H9 (cell line): ENCODE data around the gene RAP1GAP. TPM values are rescaled to one million over a fixed set of nuclear protein-coding genes. Genes with fewer than 3 reads are reported as not detected.

Experiments
- DNase-seq: peaks from one replicate; pipeline ENCODE4 v3.0.0-alpha.2; 2017
- H2AFZ ChIP-seq: one replicate; pipeline ENCODE4 v1.6.1; 2013; ENCODE audit warnings: mild to moderate bottlenecking, low read length, control low read depth, moderate library complexity
- H2AK5ac ChIP-seq: 2 replicates; pipeline ENCODE4 v1.6.1; 2013; ENCODE audit warnings: low read length, control low read depth, mixed read lengths; ENCODE audit not compliant: insufficient read length
- H2BK120ac ChIP-seq: one replicate; pipeline ENCODE4 v1.6.1; 2013; ENCODE audit warnings: low read depth, mild to moderate bottlenecking, low read length, control low read depth, inconsistent platforms; ENCODE audit not compliant: poor library complexity, severe bottlenecking
- H2BK12ac ChIP-seq: 2 replicates; pipeline ENCODE4 v1.6.1; 2013; ENCODE audit warnings: low read length, control low read depth, mixed read lengths, low read depth; ENCODE audit not compliant: insufficient read length
- H2BK15ac ChIP-seq: 2 replicates; pipeline ENCODE4 v1.6.1; 2013; ENCODE audit warnings: low read depth, low read length, control low read depth
- H2BK20ac ChIP-seq: one replicate; pipeline ENCODE4 v1.6.1; 2013; ENCODE audit warnings: low read depth, mild to moderate bottlenecking, low read length, control low read depth, inconsistent platforms; ENCODE audit not compliant: poor library complexity, severe bottlenecking
- H2BK5ac ChIP-seq: 2 replicates; pipeline ENCODE4 v1.6.1; 2013; ENCODE audit warnings: low read length, control low read depth, mixed read lengths; ENCODE audit not compliant: insufficient read length
- H3K14ac ChIP-seq: 2 replicates; pipeline ENCODE4 v1.6.1; 2013; ENCODE audit warnings: low read length, control low read depth; ENCODE audit not compliant: insufficient read depth
- H3K18ac ChIP-seq: 2 replicates; pipeline ENCODE4 v1.6.1; 2013; ENCODE audit warnings: low read depth, mild to moderate bottlenecking, mixed read lengths, low read length, control low read depth; ENCODE audit not compliant: insufficient read length
- H3K23ac ChIP-seq: 2 replicates; pipeline ENCODE4 v1.6.1; 2013; ENCODE audit warnings: low read length, control low read depth, mixed read lengths, low read depth; ENCODE audit not compliant: insufficient read length
- H3K23me2 ChIP-seq: 2 replicates; pipeline ENCODE4 v1.6.1; 2013; ENCODE audit warnings: low read depth, mild to moderate bottlenecking, mixed read lengths, low read length, control low read depth; ENCODE audit not compliant: insufficient read length, poor library complexity, severe bottlenecking
- H3K27ac ChIP-seq: 2 replicates; pipeline ENCODE4 v1.5.1; 2013; ENCODE audit warnings: low read length, control low read depth, mixed read lengths, low read depth; ENCODE audit not compliant: insufficient read length
- H3K27me3 ChIP-seq: 2 replicates; pipeline ENCODE4 v1.6.1; 2013; ENCODE audit warnings: low read length, control low read depth, inconsistent platforms; ENCODE audit not compliant: insufficient read depth
- H3K4ac ChIP-seq: 2 replicates; pipeline ENCODE4 v1.6.1; 2013; ENCODE audit warnings: low read depth, mild to moderate bottlenecking, control low read depth, inconsistent platforms, low read length, moderate library complexity
- H3K4me1 ChIP-seq: 2 replicates; pipeline ENCODE4 v1.6.1; 2013; ENCODE audit warnings: low read length, control low read depth, inconsistent platforms; ENCODE audit not compliant: insufficient read depth
- H3K4me2 ChIP-seq: 2 replicates; pipeline ENCODE4 v1.6.1; 2013; ENCODE audit warnings: low read length, control low read depth, mixed read lengths; ENCODE audit not compliant: insufficient read length, insufficient read depth
- H3K56ac ChIP-seq: 2 replicates; pipeline ENCODE4 v1.6.1; 2013; ENCODE audit warnings: low read depth, mild to moderate bottlenecking, mixed read lengths, low read length, control low read depth; ENCODE audit not compliant: insufficient read length
- H3K79me1 ChIP-seq: 2 replicates; pipeline ENCODE4 v1.6.1; 2013; ENCODE audit warnings: low read depth, mild to moderate bottlenecking, moderate library complexity, low read length, control low read depth, inconsistent platforms; ENCODE audit not compliant: insufficient read depth, poor library complexity, severe bottlenecking
- H3K79me2 ChIP-seq: 2 replicates; pipeline ENCODE4 v1.6.1; 2013; ENCODE audit warnings: low read length, control low read depth, inconsistent platforms; ENCODE audit not compliant: insufficient read depth
- H3K9ac ChIP-seq: 2 replicates; pipeline ENCODE4 v1.6.1; 2013; ENCODE audit warnings: low read length, control low read depth, mixed read lengths; ENCODE audit not compliant: insufficient read length; ENCODE audit errors: extremely low read depth
- H3K9me3 ChIP-seq: one replicate; pipeline ENCODE4 v1.6.1; 2013; ENCODE audit warnings: low read depth, low read length, inconsistent platforms; ENCODE audit not compliant: control insufficient read depth
- H3T11ph ChIP-seq: one replicate; pipeline ENCODE4 v1.6.1; 2013; ENCODE audit warnings: mild to moderate bottlenecking, low read length, control low read depth, inconsistent platforms
- H4K20me1 ChIP-seq: one replicate; pipeline ENCODE4 v1.6.1; 2013; ENCODE audit not compliant: control insufficient read depth, insufficient read length, insufficient read depth
- H4K5ac ChIP-seq: 2 replicates; pipeline ENCODE4 v1.6.1; 2013; ENCODE audit warnings: low read depth, mild to moderate bottlenecking, mixed read lengths, low read length, control low read depth; ENCODE audit not compliant: insufficient read length
- H4K8ac ChIP-seq: replicated peaks from 2 replicates; pipeline ENCODE4 v1.6.1; 2013; ENCODE audit warnings: low read length, control low read depth, mixed read lengths, low read depth; ENCODE audit not compliant: insufficient read length
- H4K91ac ChIP-seq: 2 replicates; pipeline ENCODE4 v1.6.1; 2013; ENCODE audit warnings: low read depth, mild to moderate bottlenecking, moderate library complexity, mixed read lengths, low read length, control low read depth; ENCODE audit not compliant: insufficient read length
- H3K27ac Mint-ChIP-seq, 3 experiments: 2 replicates in 2 of 3; 3 replicates in 1 of 3; pipeline ENCODE4 v1.8.0; 2020 to 2021; ENCODE audit warnings: mixed read lengths in 3 of 3, mild to moderate bottlenecking in 1 of 3, moderate library complexity in 1 of 3
- H3K27me3 Mint-ChIP-seq: 2 replicates; pipeline ENCODE4 v1.8.0; 2021; ENCODE audit warnings: low read depth, mild to moderate bottlenecking, moderate library complexity, mixed read lengths
- H3K36me3 Mint-ChIP-seq, 3 experiments: 2 replicates in 2 of 3; 3 replicates in 1 of 3; pipeline ENCODE4 v1.8.0; 2020 to 2021; ENCODE audit warnings: low read depth in 3 of 3, mixed read lengths in 3 of 3; ENCODE audit not compliant: insufficient read depth in 1 of 3
- H3K4me1 Mint-ChIP-seq, 2 experiments: 2 replicates each; pipeline ENCODE4 v1.8.0; 2020; ENCODE audit warnings: mixed read lengths in 2 of 2
- H3K4me3 Mint-ChIP-seq, 2 experiments: 2 replicates in 1 of 2; 3 replicates in 1 of 2; pipeline ENCODE4 v1.8.0; 2020 to 2021; ENCODE audit warnings: mild to moderate bottlenecking in 2 of 2, mixed read lengths in 2 of 2, moderate library complexity in 1 of 2
- H3K9me3 Mint-ChIP-seq, 2 experiments: 2 replicates in 1 of 2; 3 replicates in 1 of 2; pipeline ENCODE4 v1.8.0; 2020; ENCODE audit warnings: mild to moderate bottlenecking in 2 of 2, mixed read lengths in 2 of 2, moderate library complexity in 1 of 2
- CTCF ChIP-seq: fragments of 200-600 bp; sonication (generic); conservative IDR thresholded peaks from 3 replicates; pipeline ENCODE4 v1.8.0; 2021; ENCODE audit warnings: antibody characterized with exemption, mild to moderate bottlenecking
- WGBS: extraction: QIAGEN DNeasy Blood & Tissue Kit; methylation state at CpG from one replicate; pipeline ENCODE4 v1.1.7; 2013; ENCODE audit warnings: missing lambda C conversion rate, low lambda C conversion rate, mixed read lengths; ENCODE audit not compliant: insufficient read length; ENCODE audit errors: extremely low coverage; 5-methylcytosine and 5-hydroxymethylcytosine counted together
- total RNA-seq: library from RNA; stranded (reverse); gene quantifications from 2 replicates; pipeline ENCODE4 v1.2.1, GENCODE V29; 2021

RAP1GAP gene
- total RNA-seq, 1 experiment from 2014 or later, result 7.9 TPM

- Histone ChIP-seq H3K79me1 (no peaks in the 10 kb centered on the region), H2BK12ac (no peak overlapping the region), H3K14ac (no peak overlapping the region), H4K5ac (no peak overlapping the region), H2AFZ (no peak overlapping the region), H3K4me2 (no peak overlapping the region), H3K56ac (no peak overlapping the region), H3K4ac (no peak overlapping the region), H3K9ac (no peak overlapping the region), H2AK5ac (no peak overlapping the region), H2BK120ac (no peak overlapping the region), H3K27me3 (no peaks in the 10 kb centered on the region), H3K4me1 (peaks cover 2% of the 10 kb centered on the region; the same call in 1 of the 2 replicates), H2BK15ac (no peak overlapping the region), H3K23ac (no peak overlapping the region), H2BK20ac (no peak overlapping the region), H2BK5ac (no peak overlapping the region), H3K27ac (no peak overlapping the region), H4K91ac (no peak overlapping the region), H3K79me2 (no peaks in the 10 kb centered on the region), H4K8ac (no peak overlapping the region), H3K9me3 (no peaks in the 10 kb centered on the region), H3T11ph (no peak overlapping the region), H3K18ac (no peak overlapping the region), H4K20me1 (no peaks in the 10 kb centered on the region), H3K23me2 (no peaks in the 10 kb centered on the region)
- WGBS, result no CpG with 5 or more reads among the region's 5 CpGs
- no peak for DNase-seq
- H3K4me1 Mint-ChIP-seq, result peaks cover 22 to 30% of the 10 kb centered on the region in 2 experiments
- H3K36me3 Mint-ChIP-seq, result peaks cover 2 to 9% (median 7%) of the 10 kb centered on the region in 3 experiments; a peak in 3 of 7 replicates
- no peak overlapping the region; a peak in 1 of 5 replicates for H3K4me3 Mint-ChIP-seq
- H3K27me3 Mint-ChIP-seq, result no peaks in the 10 kb centered on the region
- no peak for TF ChIP-seq CTCF
- H3K27ac Mint-ChIP-seq, result no peak overlapping the region
- H3K9me3 Mint-ChIP-seq, result no peaks in the 10 kb centered on the region
Measured at GRCh38 chr1:21570528-21570875, 98.7 kb downstream of the RAP1GAP start.
